NCI-H1930 (cell line): ENCODE measurements around the gene MVP.
"Not testable (repeated sequence)": the region's sequence is repeated elsewhere in the genome, so short reads cannot be mapped to it uniquely, and the experiment has no call there.

ENCODE experiments used
- DNase-seq, 2 experiments: peaks; one replicate each; lab custom pipeline; 2025; lab: John Stamatoyannopoulos, UW

MVP gene

DNA sequence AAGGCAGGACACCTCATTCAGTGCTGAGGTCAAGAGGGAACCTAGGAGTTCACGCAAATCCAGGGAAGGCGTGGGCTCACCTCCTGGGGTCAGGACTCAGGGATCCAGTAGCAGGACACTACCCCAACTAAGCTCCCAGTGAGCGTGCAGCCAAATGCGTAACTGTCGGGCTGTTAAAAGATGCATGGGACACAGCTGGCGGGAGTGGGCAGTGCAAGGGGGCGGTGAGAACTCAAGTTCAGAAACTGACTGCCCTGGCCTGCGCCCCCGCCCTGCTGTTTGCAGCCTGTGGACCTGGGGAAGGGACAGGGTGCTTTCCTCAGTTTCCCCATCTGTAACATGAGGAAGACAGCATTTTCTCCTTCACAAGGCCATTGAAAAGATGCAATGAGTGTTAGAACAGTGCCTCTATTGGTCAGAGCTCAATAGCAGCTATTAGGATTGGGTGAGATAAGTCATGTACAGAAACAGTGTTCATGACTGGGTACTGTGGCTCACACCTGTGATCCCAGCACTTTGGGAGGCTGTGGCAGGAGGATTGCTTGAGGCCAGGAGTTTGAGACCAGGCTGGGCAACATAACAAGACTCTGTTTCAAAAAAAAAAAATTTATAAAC lies 22.6 kb downstream of the MVP start:
- no peak for DNase-seq

DNA sequence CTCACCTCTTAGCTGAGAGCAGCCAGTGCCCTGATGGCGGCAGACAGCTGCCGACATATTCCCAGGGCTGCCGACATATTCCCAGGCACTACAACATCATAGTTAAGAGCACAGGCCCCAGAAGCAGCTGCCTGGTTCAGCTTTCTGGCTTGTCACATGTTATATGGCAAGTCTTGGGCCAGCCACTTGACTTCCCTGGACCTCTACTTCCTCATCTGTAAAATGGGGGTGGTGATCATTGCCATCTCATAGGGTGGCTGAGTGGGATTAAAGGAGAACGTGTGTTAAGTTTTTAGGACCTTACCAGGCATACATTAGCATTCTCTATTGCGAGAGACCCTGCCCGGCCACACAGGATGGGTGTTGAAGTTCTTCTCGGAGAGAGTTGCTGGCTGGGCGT lies 23.7 kb downstream of the MVP start:
- no peak for DNase-seq

DNA sequence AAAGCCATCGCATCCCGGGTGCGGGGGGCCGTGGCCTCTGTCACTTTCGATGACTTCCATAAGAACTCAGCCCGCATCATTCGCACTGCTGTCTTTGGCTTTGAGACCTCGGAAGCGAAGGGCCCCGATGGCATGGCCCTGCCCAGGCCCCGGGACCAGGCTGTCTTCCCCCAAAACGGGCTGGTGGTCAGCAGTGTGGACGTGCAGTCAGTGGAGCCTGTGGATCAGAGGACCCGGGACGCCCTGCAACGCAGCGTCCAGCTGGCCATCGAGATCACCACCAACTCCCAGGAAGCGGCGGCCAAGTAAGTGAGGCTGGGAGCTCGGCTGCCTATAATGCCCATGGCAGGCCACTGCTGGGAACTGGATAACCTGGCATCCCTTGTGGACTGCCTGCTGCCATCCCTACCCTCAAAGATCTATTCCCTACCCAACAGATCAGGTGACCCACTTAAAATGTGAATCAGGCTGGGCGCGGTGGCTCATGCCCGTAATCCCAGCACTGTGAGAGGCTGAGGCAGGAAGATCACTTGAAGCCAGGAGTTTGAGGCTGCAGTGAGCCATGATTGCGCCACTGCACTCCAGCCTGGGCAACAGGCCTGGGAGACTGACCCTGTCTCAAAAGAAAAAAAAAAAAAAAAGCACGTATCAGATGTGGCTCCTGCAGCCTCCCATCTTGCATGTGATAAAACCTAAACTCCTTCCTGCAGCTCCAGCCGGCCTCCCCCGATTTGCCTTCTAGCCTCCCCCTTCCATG lies 24.5 kb downstream of the MVP start:
- DNase-seq: no peak

DNA sequence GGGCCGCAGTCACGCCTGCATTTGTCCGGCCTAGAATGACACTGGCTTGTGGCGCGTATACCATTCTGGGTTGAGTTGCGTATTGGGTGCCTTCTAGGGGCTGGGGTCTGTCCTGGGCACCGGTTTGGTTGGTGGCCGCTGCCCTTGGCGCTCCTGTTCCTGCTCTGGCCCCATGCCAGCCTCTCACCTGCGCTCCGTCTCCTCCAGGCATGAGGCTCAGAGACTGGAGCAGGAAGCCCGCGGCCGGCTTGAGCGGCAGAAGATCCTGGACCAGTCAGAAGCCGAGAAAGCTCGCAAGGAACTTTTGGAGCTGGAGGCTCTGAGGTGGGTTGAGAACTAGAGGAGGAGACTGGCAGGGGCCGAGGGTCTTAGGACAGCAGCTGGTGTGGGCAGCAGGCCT lies 25.4 kb downstream of the MVP start:
- DNase-seq: no peak

DNA sequence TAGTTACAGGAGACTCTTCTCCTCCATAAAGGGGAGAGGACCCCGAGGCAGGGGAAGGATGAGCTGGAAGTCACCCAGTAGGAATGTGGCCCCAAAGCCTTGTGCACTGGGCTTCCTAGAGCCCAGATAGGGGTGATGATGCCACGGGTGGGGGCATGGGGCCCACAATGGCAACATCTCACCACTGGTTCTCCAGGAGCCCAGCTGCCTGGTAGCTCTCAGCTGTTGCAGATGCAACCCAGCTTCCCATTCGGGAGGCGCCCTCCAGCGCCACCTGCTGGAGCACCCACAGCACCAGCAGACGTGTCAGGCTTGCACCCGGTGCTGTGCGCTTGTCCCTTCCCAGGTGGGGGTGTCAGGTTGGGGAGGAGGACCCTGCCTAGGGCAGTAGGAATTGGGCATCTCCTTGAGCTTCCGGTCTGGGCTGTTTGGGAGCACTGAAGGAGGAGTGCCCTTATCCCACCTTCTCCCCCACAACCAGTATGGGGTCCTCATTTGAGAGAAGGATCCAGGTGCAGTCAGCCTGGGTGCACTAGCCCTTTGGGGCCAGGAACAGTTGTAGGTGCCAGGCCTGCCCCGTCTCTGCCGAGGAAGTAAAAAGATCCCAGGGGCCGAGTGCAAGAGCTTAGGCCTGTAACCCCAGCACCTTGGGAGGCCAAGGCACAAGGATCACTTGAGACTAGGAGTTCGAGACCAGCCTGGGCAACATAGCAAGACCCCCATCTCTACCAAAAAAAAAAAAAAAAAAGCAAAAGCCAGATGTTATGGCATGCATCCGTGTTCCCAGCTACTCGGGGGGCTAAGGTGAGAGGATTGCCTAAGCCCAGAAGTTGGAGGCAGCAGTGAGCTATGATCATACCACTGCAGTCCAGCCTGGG lies 28.4 kb downstream of the MVP start:
- peak in 1 of 2 experiments; percentile 80 for DNase-seq

DNA sequence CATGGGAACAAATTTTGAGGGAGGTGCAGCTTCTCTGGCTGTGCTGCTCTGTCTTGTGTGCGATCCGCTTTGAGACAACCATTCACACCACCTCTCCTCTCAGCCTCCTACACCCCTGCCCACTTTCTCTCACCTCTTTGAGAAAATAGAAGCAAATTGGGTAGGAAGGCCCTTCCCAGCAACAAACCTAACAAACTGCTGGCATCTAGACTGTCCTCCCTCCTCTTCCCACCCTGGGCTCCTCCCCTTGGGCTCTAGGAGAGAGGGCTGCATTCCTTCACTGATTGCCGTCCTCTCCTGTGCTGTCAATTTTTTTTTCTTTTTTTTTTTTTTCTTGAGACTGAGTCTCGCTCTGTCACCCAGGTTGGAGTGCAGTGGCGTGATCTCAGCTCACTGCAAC lies 29.2 kb downstream of the MVP start:
- no peak for DNase-seq

DNA sequence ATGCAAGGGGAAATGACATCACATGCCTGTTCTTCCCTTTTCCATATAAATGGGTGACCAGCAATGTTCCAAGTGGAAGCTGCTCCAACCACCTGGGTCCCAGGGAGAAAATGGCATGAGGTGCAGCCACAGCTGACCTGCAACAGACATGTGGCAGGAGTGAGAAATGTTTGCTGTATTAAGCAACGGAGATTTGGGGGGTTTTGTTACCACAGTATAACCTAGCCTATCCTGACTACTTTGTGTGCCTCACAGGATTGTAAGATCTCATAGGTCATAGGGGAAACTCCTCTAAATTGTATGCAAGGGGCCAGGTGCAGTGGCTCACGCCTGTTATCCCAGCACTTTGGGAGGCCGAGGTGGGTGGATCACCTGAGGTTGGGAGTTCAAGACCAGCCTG lies 30.7 kb downstream of the MVP start:
- DNase-seq: no peak

DNA sequence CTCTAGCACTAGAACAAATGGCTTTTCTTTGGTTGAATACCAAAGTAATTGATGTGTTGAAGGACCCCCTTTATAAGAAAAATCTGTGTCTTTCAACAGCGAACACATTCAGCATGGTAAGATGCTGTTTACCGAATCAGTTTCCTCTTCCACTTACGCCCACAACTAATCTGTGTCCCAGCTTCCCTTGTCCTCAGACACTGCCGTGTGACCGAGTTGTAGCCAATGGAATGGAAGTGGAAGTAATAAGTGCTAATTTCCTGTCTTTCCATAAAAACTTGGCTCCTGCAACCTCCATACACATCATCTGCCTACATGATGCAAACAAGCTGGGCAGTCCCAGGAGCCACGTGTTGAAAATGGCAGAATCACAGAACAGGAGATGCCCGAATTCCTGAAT lies 32.4 kb downstream of the MVP start:
- DNase-seq: no peak

DNA sequence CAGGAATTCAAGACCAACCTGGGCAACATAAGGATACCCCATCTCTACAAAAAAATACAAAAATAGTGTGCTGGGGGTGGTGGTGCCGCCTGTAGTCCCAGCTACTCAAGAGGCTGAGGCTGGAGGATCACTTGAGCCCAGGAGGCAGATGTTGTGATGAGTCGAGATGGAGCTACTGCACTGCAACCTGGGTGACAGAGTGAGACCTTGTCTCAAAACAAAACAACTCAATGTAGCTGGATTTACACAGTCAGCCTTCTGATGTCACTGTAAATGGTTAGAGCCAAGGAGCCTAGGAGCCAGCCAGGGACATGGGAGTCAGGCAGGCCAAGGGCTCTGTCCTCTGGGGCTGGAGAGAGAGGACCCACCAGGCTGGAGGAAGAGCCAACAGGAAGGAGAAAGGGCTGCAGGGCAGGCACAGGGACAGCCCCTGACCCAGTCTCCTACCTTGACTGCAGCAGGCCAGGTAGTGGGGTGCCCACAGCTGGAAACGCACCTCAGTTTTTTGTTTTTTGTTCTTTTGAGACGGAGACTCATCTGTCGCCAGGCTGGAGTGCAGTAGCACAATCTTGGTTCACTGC lies 34.3 kb downstream of the MVP start:
- DNase-seq: no peak

DNA sequence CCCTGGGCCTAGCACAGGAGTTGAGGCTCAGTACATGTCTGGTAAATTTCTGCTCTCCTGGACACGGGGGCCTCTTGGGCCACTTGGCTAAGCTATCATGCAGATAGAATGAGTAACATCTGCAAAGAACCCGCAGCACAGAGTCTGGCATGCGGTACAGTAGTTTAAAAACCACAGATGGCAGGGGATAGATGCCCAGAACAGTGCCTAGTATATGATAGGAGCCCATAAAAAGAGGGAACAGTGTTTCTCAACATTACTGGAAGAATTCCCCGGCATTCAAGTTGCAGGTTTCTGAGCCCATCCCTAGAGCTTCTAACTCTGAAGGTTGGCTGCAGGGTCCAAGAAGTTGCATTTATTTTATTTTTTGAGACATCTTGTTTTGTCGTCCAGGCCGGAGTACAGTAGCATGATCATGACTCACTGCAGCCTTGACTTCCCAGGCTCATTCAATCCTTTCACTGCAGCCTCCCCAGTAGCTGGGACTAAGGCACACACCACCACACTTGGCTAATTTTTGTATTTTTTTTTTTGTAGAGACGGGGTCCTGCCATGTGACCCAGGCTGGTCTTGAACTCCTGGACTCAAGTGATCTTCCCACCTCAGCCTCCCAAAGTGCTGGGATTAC lies 37.0 kb downstream of the MVP start:
- DNase-seq: no peak

DNA sequence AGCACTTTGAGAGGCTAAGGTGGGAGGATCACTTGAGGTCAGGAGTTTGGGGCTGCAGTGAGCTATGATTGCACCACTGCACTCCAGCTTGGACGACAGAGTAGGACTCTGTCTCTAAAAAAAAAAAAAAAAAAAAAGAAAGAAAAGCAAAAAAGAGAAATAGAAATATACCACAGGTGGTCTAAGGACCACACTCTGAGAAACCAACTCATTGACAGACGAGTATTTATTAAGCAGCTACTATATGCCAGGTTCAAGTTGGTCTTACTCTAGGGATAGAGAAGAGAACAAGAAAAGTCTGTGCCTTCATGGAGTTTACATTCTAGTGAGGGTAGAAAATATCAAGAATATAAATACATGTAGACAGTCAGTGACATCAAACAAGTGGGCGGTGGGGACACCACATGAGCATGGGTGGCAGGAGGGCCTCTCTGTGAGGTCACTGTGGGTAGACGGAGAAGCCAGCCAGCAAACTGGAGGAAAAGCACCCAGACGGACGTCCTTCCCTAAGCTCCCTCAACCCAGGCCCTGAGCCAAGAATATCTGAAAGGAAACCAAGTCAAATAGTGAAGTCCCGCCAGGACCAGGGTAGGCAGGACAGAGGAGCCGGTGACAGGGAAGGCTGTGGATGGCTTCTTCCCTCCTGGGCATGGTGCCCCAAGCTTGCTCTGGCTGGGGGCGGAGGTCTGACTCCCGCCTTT lies 38.0 kb downstream of the MVP start:
- DNase-seq: no peak

DNA sequence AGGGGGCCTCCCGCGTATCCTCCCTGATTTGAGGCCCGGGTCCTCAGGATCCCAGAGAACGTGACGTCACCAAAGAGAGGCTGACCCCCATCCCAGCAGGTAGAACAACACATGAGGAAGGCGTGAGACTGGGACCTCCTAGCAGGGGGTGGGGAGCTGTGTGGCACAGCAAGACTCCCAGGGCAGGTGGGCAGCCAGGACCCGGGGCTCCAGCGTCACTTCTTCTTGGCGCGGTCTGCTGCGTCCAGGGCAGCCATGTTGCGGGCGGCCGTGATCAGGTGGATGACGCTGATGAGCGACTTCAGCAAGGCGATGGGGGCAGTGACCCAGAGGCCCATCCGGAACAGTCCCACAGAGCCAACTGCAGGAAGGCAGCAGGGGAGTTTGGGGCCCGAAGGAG lies 38.7 kb downstream of the MVP start:
- no peak for DNase-seq

DNA sequence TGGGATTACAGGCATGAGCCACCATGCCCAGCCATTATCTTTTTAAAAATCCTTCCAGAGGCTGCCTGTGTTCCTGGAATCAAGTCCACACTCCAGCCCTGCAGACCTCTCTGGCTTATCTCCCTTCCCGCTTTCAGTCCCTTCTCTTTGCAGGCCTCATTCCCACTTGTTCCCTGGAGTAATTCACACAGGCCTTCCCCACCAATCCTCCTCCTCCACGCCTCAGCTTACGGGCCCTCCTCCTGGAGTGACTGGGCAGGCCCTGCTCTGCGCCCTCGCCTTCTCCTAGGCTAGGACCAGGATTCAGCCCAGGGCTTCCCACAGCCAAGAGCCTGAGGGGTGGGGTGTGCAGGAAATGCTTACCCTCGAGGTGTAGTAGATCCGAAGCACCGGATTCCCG lies 40.0 kb downstream of the MVP start:
- no peak for DNase-seq

DNA sequence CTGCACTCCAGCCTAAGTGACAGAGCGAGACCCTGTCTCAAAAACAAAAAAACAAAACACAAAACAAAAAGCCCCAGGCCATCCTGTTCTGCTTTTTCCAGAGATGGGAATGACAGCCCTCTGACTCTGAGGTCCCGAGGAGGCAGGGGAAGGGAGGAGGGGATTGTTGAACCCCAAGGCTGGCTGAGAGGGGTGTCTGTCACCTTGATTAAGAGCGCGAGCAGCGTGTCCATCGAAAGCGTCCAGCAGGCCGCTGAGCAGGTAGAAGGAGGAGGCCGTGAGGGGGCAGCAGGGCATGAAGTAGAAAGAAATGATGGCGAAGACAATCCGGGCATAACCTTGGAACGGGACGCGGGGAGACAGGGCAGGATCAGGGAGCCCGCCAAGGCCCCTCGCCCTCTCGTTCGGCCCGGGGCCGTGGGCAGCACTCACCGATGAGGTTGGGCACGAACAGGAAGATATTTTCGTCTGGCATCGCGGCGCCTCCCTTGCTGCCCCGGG lies 42.2 kb downstream of the MVP start:
- DNase-seq: peak; percentile 21 to 38

DNA sequence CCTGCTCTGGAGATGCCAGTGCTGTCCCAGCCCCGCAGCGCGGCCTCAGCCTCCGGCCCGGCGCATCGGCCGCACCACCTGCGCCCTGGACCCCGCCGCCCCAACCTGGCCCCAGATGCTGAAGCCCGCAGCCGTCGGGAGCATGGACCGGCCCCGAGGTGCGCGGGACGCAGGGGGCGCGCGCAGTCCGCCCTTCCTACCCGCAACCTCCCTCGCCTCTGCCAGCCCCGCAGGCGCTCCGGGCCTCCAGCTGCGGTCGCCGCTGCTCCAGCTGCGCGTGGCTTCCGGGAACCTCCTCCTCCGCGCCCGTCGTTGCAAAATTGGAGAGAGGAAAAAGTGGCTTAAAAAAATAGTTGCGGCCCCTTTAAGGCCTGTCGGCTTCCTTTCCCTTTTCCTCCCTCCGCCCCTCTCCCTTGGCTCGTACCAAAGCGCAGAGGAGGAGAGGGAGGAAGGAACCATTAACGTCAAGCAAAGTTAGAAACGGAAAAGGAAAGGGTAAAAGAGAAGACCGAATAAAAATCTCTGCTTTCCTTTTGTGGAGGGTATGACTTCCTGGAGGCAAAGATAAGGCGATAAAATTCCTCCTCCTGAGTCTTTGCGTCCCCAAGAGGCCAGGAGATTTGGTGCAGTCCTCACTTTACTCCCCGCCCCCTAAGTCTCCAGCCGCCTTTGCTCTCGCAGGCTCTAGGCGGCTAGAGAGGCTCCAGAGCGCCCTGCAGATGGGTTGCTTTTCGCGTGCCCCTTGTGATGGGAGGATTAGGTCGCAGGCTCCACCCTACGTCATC lies 42.8 kb downstream of the MVP start, which contains the start of gene CDIPT:
TSS of gene CDIPT (minus strand) at position 343 of the 785 bp plus-strand sequence. CDS start 369 bp downstream, outside the sequence.
- peak; percentile 93 to 98 for DNase-seq

DNA sequence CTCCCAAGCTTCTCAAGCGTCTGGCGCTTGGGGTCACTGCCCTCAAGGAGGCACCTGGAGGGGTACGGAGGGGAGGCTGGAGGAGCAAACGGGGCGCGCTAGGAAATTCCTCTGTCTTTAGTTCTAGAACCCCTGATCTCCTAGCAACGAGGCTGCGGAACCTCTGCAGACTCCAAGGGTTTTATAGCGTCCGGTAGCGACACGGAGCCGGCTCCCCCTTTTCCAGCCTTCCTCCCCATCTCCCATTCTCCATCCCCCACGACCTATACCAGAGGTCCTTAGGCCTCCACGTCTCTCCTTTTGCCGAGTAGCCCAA lies 43.4 kb downstream of the MVP start:
- no peak for DNase-seq

DNA sequence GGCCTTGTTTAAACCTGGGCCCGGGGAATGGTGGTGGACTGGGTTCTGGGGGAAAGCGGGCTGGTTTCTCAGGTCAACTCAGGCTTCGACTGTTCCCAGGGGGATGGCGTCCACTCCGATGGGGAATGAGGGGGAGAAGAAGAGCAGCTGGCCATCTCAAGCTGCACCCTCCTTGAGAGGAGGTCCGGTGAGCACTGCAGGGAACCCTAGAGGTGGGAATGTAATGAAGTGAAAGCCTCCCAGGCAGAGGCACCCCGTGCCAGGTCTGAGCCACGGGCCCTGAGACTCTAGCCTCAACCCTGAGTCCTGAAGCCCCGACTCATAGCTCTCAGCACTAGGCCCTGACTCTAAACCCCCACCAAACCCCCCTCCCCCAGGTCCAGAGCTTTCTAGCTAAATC lies 43.9 kb downstream of the MVP start:
- no peak for DNase-seq

DNA sequence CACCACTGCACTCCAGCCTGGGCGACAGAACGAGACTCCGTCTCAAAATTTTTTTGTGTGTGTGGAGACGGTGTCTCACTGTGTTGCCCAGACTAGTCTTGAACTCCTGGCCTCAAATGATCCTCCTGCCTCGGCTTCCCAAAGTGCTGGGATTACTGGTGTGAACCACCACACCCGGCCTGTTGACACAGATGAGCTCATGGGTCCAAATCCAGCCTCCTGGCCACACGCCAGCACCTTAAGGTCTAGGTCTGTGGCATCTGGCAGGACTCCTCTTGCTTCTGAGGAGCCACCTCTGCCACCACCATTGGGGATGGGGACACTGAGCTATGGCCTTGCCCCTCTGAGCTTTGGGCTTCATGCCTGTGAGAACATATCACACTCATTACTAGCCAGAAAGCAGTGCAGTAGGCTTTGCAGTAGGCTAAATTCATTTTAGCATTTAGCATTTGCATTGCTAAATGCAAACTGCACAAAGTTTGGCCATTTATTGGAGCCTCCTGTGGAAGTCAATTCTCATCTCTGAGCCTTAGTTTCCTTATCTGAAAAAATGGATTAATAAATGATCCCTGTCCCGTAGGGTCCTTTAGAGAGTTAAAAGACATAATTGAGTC lies 48.2 kb downstream of the MVP start:
- DNase-seq: no peak

DNA sequence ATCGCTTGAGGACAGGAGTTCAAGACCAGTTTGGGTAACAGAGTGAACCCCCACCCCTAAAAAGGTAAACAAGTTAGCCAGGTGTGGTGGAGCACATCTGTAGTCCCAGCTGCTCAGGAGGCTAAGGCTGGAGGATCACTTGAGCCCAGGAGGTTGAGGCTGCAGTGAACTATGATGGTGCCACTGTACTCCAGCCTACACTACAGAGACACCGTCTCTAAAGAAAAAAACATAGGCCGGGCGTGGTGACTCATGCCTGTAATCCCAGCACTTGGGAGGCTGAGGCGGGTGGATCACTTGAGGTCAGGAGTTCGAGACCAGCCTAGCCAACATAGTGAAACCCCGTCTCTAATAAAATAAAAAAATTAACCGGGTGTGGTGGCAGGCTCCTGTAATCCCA lies 48.8 kb downstream of the MVP start:
- not testable (repeated sequence) for DNase-seq
